Measurements from ENCODE around the gene NUAK1. TPM values are rescaled to one million over a fixed set of nuclear protein-coding genes. Genes with fewer than 3 reads are reported as not detected.
"Not testable (repeated sequence)": the region's sequence is repeated elsewhere in the genome, so short reads cannot be mapped to it uniquely, and the experiment has no call there.

Gene NUAK1
- total RNA-seq, 4 donors from 2014 or later: 1.1 to 5.1 (median 2.3) TPM

DNA sequence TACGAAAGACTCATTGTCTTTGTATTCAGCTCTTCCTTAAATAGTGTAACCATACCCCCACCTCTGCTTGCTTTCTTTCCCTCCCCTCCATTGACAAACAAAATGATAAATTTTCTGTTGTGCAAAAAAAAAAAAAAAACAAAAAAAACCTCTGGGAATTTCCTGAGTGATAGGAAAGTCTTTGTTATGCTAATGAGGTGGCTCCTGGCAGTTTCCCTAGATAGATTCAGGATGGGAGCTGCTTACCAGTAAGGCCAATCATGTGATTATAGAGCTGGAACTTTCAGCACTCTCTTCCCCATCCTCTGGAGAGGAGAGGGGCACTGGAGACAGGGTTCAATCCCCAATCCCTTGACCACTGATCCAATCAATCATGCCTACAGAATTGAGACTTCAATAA is 120.5 kb downstream of the NUAK1 start:
- intact Hi-C loops (cut with DNase I): no loop called here
- Histone ChIP-seq H3K9me3 (peaks cover 0 to 13% (median 0%) of the 10 kb centered on the region in 3 donors), H3K4me1 (no peaks in the 10 kb centered on the region), H3K36me3 (no peaks in the 10 kb centered on the region), H3K27ac (no peak overlapping the region), H3K27me3 (no peaks in the 10 kb centered on the region), H3K4me3 (no peak overlapping the region)
- DNase-seq: no peak
- TF ChIP-seq, protein P1, sequence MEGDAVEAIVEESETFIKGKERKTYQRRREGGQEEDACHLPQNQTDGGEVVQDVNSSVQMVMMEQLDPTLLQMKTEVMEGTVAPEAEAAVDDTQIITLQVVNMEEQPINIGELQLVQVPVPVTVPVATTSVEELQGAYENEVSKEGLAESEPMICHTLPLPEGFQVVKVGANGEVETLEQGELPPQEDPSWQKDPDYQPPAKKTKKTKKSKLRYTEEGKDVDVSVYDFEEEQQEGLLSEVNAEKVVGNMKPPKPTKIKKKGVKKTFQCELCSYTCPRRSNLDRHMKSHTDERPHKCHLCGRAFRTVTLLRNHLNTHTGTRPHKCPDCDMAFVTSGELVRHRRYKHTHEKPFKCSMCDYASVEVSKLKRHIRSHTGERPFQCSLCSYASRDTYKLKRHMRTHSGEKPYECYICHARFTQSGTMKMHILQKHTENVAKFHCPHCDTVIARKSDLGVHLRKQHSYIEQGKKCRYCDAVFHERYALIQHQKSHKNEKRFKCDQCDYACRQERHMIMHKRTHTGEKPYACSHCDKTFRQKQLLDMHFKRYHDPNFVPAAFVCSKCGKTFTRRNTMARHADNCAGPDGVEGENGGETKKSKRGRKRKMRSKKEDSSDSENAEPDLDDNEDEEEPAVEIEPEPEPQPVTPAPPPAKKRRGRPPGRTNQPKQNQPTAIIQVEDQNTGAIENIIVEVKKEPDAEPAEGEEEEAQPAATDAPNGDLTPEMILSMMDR (IDR thresholded peaks at IDR 0.05): no peak
- TF ChIP-seq POLR2A (IDR thresholded peaks at IDR 0.05): no peak
- WGBS, 2 donors: 89 to 95% methylated on average over 1 of the region's 1 CpG

DNA sequence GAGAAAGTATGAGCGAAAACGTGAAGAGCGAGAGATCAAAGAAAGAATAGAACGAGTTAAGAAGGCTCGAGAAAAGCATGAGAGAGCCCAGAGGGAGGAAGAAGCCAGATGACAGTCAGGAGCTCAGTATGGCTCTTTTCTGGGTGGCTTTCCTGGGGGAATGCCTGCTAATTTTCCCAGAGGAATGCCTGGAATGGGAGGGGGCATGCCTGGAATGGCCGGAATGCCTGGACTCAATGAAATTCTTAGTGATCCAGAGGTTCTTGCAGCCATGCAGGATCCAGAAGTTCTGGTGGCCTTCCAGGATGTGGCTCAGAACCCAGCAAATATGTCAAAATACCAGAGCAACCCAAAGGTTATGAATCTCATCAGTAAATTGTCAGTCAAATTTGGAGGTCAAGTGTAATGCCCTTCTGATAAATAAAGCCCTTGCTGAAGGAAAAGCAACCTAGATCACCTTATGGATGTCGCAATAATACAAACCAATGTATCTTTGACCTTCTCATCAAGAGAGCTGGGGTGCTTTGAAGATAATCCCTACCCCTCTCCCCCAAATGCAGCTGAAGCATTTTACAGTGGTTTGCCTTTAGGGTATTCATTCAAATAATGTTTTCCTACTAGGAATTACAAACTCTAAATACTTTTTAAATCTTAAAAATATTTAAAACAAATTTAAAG is 122.0 kb downstream of the NUAK1 start:
- DNase-seq; H3K27me3 ChIP-seq; H3K27ac ChIP-seq; H3K4me3 ChIP-seq; H3K36me3 ChIP-seq; intact Hi-C loops (cut with DNase I); H3K4me1 ChIP-seq: not testable (repeated sequence)
- H3K9me3 ChIP-seq: peaks cover 0 to 13% (median 0%) of the 10 kb centered on the region in 3 donors
- 89 to 93% methylated on average over 7 of the region's 7 CpGs for WGBS, 2 donors

DNA sequence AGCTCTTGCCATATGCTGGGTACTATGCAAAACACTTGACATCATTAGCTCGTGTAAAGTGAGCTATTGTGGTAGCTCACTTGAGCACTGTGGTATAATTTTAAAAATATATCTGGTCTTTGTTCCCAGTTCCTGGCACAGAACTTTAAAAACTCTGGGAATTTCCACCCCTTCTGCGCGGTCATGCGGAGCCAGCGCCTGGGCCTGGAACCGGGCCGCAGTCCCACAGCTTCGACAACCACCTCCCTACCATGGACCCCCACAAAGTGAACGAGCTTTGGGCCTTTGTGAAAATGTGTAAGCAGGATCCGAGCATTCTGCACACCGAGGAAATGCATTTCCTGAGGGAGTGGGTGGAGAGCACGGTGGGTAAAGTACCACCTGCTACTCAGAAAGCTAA is 123.1 kb downstream of the NUAK1 start:
- intact Hi-C loops (cut with DNase I): no loop called here

DNA sequence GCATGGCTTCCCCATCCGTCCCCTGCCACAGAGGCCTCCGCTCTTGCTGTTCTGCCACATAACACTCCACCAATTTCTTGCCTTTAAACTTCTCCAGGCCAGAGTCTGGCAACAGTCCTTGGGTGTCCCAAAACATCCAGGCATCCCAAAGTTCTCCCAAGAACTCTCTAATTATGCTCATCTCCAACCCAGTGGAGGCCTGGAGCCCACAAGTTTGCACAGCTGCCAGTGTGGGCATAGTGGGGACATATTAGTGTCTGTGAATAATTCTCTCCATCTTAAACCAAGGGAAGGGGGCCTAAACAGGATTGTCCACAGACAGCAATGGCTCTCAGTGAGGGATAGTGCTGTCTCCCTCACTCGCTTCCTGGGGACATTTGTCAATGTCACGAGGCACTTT is 124.8 kb downstream of the NUAK1 start:
- intact Hi-C loops (cut with DNase I): no loop called here
- 83 to 88% methylated on average over 4 of the region's 4 CpGs for WGBS, 2 donors
- Histone ChIP-seq H3K9me3 (peaks cover 0 to 12% (median 0%) of the 10 kb centered on the region in 3 donors), H3K4me1 (no peaks in the 10 kb centered on the region), H3K36me3 (no peaks in the 10 kb centered on the region), H3K27ac (no peak overlapping the region), H3K4me3 (no peak overlapping the region), H3K27me3 (no peaks in the 10 kb centered on the region)
- DNase-seq: no peak
- no peak for TF ChIP-seq POLR2A (IDR thresholded peaks at IDR 0.05)
- TF ChIP-seq, protein P1 (IDR thresholded peaks at IDR 0.05): no peak

More for the DNA sequence above, 123.1 kb downstream of the NUAK1 start:
- WGBS, 2 donors: 82 to 87% methylated on average over 11 to 12 of the region's 12 CpGs
- H3K36me3 ChIP-seq: no peaks in the 10 kb centered on the region
- no peak overlapping the region for H3K4me3 ChIP-seq
- no peak overlapping the region for H3K27ac ChIP-seq
- H3K9me3 ChIP-seq: peaks cover 0 to 13% (median 0%) of the 10 kb centered on the region in 3 donors
- H3K4me1 ChIP-seq: no peaks in the 10 kb centered on the region
- H3K27me3 ChIP-seq: no peaks in the 10 kb centered on the region
- no peak for DNase-seq
- TF ChIP-seq, protein P1 (IDR thresholded peaks at IDR 0.05): no peak
- TF ChIP-seq POLR2A (IDR thresholded peaks at IDR 0.05): no peak

Other genes starting within 250 kb of the NUAK1 start
- 100 to 1,000 TPM in 2 of 4 donors, 10 to 100 TPM in 2; 58.9 to 127 (median 103) TPM for gene CKAP4, start 109.1 kb upstream of the NUAK1 start, total RNA-seq
- gene TCP11L2, start 163.8 kb upstream of the NUAK1 start, total RNA-seq: 10 to 100 TPM; 17.3 to 52.8 (median 27.7) TPM
- 10 to 100 TPM; 10.7 to 16.2 (median 12.0) TPM for gene POLR3B, start 218.8 kb upstream of the NUAK1 start, total RNA-seq

All from esophagus squamous epithelium (tissue), 5 donors.